ENCODE results near the gene WDR37.

- TF ChIP-seq, protein P1, sequence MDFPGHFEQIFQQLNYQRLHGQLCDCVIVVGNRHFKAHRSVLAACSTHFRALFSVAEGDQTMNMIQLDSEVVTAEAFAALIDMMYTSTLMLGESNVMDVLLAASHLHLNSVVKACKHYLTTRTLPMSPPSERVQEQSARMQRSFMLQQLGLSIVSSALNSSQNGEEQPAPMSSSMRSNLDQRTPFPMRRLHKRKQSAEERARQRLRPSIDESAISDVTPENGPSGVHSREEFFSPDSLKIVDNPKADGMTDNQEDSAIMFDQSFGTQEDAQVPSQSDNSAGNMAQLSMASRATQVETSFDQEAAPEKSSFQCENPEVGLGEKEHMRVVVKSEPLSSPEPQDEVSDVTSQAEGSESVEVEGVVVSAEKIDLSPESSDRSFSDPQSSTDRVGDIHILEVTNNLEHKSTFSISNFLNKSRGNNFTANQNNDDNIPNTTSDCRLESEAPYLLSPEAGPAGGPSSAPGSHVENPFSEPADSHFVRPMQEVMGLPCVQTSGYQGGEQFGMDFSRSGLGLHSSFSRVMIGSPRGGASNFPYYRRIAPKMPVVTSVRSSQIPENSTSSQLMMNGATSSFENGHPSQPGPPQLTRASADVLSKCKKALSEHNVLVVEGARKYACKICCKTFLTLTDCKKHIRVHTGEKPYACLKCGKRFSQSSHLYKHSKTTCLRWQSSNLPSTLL (IDR thresholded peaks at IDR 0.05), result no peak
- TF ChIP-seq, protein P2, sequence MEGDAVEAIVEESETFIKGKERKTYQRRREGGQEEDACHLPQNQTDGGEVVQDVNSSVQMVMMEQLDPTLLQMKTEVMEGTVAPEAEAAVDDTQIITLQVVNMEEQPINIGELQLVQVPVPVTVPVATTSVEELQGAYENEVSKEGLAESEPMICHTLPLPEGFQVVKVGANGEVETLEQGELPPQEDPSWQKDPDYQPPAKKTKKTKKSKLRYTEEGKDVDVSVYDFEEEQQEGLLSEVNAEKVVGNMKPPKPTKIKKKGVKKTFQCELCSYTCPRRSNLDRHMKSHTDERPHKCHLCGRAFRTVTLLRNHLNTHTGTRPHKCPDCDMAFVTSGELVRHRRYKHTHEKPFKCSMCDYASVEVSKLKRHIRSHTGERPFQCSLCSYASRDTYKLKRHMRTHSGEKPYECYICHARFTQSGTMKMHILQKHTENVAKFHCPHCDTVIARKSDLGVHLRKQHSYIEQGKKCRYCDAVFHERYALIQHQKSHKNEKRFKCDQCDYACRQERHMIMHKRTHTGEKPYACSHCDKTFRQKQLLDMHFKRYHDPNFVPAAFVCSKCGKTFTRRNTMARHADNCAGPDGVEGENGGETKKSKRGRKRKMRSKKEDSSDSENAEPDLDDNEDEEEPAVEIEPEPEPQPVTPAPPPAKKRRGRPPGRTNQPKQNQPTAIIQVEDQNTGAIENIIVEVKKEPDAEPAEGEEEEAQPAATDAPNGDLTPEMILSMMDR (IDR thresholded peaks at IDR 0.05 in 2 of 3, conservative IDR thresholded peaks at IDR 0.05 in 1 of 3; ENCODE audit: insufficient read depth in 2 of 3, low read depth in 1 of 3, low read length in 3 of 3), result no peak
- TF ChIP-seq, protein P3, sequence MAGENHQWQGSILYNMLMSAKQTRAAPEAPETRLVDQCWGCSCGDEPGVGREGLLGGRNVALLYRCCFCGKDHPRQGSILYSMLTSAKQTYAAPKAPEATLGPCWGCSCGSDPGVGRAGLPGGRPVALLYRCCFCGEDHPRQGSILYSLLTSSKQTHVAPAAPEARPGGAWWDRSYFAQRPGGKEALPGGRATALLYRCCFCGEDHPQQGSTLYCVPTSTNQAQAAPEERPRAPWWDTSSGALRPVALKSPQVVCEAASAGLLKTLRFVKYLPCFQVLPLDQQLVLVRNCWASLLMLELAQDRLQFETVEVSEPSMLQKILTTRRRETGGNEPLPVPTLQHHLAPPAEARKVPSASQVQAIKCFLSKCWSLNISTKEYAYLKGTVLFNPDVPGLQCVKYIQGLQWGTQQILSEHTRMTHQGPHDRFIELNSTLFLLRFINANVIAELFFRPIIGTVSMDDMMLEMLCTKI (IDR thresholded peaks at IDR 0.05; ENCODE audit: partially characterized antibody), result no peak
Measured at GRCh38 chr10:1159131-1160061, 103.2 kb downstream of the WDR37 start.

All from K562 (cell line).